Activated naive CD8-positive, alpha-beta T cell treated with anti-CD3 and anti-CD28 coated beads, Interleukin-2, amount 50 U/mL, for 24 hours (primary cell): ENCODE data around the gene TOE1.
"Not testable (repeated sequence)": the region's sequence is repeated elsewhere in the genome, so short reads cannot be mapped to it uniquely, and the experiment has no call there.

Experiments
- ATAC-seq: fragments of 150-1000 bp; cut with Tn5 transposase; one replicate; pipeline ENCODE4 v1.10.0; 2021
- DNase-seq: peaks from one replicate; pipeline ENCODE4 v3.0.0; 2021
- H3K27ac Mint-ChIP-seq: one replicate; pipeline ENCODE4 v1.8.0; 2021; ENCODE audit warnings: mild to moderate bottlenecking, mixed read lengths
- H3K27me3 Mint-ChIP-seq: one replicate; pipeline ENCODE4 v1.8.0; 2021; ENCODE audit warnings: mixed read lengths
- H3K36me3 Mint-ChIP-seq: one replicate; pipeline ENCODE4 v1.8.0; 2021; ENCODE audit warnings: low read depth, mixed read lengths
- H3K4me1 Mint-ChIP-seq: one replicate; pipeline ENCODE4 v1.8.0; 2021; ENCODE audit warnings: mixed read lengths
- H3K4me3 Mint-ChIP-seq: one replicate; pipeline ENCODE4 v1.8.0; 2021; ENCODE audit warnings: mild to moderate bottlenecking, moderate library complexity, mixed read lengths
- H3K9me3 Mint-ChIP-seq: one replicate; pipeline ENCODE4 v1.8.0; 2021; ENCODE audit warnings: mixed read lengths

The TOE1 gene

DNA sequence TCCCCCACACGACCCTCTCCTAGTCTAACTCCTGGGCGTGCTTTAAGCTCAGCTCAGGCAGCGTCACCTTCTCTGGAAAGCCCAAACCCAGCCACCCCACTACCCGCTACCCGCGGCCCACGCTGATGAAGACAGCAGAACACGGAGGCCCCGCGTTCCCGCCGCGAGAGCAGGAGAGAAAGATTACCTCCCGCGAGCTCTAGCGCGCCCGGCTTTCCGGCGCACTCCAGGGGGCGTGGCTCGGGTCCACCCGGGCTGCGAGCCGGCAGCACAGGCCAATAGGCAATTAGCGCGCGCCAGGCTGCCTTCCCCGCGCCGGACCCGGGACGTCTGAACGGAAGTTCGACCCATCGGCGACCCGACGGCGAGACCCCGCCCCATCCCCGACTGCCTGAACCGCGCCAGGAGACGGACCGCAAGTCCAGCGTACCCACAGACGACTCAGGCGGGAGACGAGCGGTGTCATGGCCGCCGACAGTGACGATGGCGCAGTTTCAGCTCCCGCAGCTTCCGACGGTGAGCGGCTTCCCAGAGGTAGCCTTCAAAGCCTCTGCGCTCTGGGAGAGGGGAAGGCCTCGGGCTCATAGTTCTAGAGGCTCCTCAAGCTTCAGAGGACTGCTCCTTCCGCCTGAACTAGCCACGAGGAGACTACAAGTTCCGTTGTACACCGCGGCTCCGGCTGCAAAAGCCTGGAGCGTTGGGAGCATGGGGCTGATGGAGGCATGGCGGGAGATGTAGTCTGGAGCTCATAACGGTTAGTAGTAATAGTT is at the start of gene TOE1, which contains the start of gene MUTYH:
TOE1 (plus strand) TSS at position 382 of the 770 bp plus-strand sequence; CDS start at position 465, 83 bp downstream.
MUTYH (minus strand) TSS at position 652 of the 770 bp plus-strand sequence. CDS start 5,935 bp downstream, outside the sequence.
- H3K36me3 Mint-ChIP-seq: peaks cover 57% of the 10 kb centered on the region
- peak; percentile 91 for ATAC-seq
- peak within 1 kb of the TSS; percentile 100 for H3K4me3 Mint-ChIP-seq
- DNase-seq: peak; percentile 97
- H3K27me3 Mint-ChIP-seq: no peaks in the 10 kb centered on the region
- H3K9me3 Mint-ChIP-seq: peaks cover 4% of the 10 kb centered on the region
- peak within 1 kb of the TSS; percentile 100 for H3K27ac Mint-ChIP-seq
- H3K4me1 Mint-ChIP-seq: peaks cover 47% of the 10 kb centered on the region

DNA sequence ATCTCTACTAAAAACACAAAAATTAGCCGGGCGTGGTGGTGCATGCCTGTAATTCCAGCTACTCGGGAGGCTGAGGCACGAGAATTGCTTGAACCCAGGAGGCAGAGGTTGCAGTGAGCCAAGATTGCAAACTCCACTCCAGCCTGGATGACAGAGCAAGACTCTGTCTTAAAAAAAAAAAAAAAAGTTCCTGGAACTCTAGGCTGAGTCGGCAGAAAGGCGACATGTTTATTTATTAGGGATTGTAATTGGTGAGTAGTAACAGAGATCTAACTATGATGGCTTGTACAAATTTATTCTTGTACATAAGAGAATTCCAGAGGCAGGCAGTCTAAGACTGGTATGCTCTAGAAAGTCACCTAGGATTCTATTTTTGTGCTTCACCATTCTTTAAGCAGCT is 49.0 kb upstream of the TOE1 start:
- ATAC-seq: not testable (repeated sequence)

DNA sequence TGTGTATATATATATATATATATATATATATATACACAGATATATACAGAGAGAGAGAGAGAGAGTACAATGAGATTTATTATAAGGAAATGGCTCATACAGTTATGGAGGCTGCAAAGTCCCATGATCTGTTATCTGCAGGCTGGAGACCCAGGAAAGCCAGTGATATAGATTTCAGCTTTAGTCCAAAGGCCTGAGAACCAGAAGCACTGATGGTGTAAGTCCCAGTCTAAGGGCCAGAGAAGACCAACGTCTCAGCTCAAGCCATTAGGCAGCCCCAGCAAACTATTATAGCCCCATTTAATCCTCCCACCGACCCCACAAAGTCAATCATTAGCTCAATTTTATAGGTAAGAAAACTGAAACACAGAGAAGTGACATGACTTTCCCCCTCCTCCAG is 48.3 kb upstream of the TOE1 start:
- Mint-ChIP-seq H3K27me3 (no peaks in the 10 kb centered on the region), H3K9me3 (no peaks in the 10 kb centered on the region), H3K36me3 (no peaks in the 10 kb centered on the region), H3K4me1 (no peaks in the 10 kb centered on the region), H3K27ac (no peak overlapping the region), H3K4me3 (no peak overlapping the region)
- no peak for ATAC-seq
- DNase-seq: no peak

More for the DNA sequence above, 49.0 kb upstream of the TOE1 start:
- H3K4me1 Mint-ChIP-seq, H3K36me3 Mint-ChIP-seq, H3K27me3 Mint-ChIP-seq, H3K4me3 Mint-ChIP-seq, H3K27ac Mint-ChIP-seq, H3K9me3 Mint-ChIP-seq, DNase-seq: not testable (repeated sequence)

DNA sequence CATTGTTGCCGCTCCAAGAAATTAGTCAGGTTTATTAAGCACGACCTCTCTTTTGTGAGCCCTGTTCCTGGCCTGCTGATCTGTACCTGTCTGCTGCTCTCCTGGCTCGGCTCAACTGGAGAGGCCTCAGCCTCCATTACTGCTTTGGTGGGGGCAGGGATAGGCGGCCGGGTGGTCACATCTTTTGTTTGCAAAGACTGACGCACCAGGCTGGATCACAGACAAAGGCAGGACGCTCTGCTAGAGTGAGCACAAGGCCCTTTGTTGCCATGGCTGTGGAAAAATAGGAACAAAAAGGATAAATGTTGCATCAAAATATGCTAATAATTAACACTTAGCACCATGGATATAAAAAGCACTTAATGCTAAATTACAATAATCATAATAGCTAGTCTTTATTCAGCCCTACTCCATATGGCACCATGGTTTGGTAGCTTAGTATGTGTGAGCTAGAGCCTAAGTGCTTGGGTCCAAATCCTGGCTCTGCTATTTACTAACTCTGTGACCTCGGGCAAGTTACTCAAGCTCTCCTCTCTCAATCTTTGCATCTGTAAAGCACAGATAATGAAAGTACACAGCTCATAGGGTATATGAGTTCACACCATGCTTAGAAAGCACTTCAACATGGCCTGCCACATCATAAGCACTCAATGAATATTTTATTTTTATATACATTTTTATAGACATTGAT is 42.2 kb upstream of the TOE1 start:
- Mint-ChIP-seq H3K4me3 (no peak overlapping the region), H3K27ac (no peak overlapping the region), H3K9me3 (no peaks in the 10 kb centered on the region), H3K27me3 (no peaks in the 10 kb centered on the region), H3K4me1 (peaks cover 10% of the 10 kb centered on the region), H3K36me3 (no peaks in the 10 kb centered on the region)
- DNase-seq (no peak), ATAC-seq (no peak)

DNA sequence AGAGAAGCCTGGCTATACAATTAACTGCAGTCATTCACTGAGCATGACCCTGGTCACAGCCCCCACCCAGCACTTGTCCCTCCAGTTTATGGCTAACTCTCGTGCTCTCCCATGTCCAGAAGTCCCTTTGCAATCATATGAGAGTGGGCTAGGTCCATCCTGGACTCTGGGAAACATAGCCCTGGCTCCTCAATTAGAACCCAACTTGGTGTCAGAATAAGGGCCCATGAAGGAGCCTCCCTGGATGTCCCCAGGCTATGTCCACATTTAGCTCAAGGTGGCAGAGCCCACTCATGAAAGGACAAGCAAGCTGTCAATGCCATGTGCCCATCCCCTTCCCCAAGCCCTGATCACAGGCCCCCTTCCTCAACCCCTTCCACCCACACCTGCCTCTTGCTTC is 40.7 kb upstream of the TOE1 start:
- DNase-seq (no peak), ATAC-seq (no peak)
- Mint-ChIP-seq H3K27me3 (no peaks in the 10 kb centered on the region), H3K4me1 (peaks cover 12% of the 10 kb centered on the region), H3K36me3 (no peaks in the 10 kb centered on the region), H3K9me3 (no peaks in the 10 kb centered on the region), H3K27ac (no peak overlapping the region), H3K4me3 (no peak overlapping the region)

- peak; percentile 29 for ATAC-seq
- Mint-ChIP-seq H3K36me3 (no peaks in the 10 kb centered on the region), H3K9me3 (no peaks in the 10 kb centered on the region), H3K4me3 (no peak overlapping the region), H3K4me1 (peaks cover 19% of the 10 kb centered on the region), H3K27me3 (no peaks in the 10 kb centered on the region), H3K27ac (no peak overlapping the region)
- no peak for DNase-seq
These were observed 39.8 kb upstream of the TOE1 start for GRCh38 chr1:45299981-45300668.

- Mint-ChIP-seq H3K4me3 (no peak overlapping the region), H3K36me3 (no peaks in the 10 kb centered on the region), H3K9me3 (no peaks in the 10 kb centered on the region), H3K27ac (no peak overlapping the region), H3K4me1 (peaks cover 24% of the 10 kb centered on the region), H3K27me3 (no peaks in the 10 kb centered on the region)
- no peak for ATAC-seq
- no peak for DNase-seq
These were observed 39.3 kb upstream of the TOE1 start for GRCh38 chr1:45300669-45300997.

DNA sequence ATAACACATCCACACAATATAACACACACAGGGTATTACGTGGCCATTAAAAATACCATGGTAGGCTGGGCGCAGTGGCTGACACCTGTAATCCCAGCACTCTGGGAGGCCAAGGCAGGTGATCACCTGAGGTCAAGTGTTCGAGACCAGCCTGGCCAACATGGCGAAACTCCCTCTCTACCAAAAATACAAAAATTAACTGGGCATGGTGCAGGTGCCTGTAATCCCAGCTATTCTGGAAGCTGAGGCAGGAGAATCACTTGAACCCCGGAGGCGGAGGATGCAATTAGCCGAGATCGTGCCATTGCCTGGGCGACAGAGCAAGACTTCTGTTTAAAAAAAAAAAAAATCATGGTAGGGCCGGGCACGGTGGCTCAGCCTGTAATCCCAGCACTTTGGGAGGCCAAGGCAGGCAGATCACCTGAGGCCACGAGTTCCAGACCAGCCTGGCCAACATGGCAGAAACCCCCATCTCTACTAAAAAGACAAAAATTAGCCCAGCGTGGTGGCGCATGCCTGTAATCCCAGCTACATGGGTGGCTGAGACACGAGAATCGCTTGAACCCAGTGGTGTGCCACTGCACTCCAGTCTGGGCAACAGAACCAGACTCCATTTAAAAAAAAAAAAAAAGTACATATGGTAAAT is 37.3 kb upstream of the TOE1 start:
- Mint-ChIP-seq H3K4me3 (peak overlapping the region; percentile 92), H3K4me1 (peaks cover 42% of the 10 kb centered on the region), H3K27ac (no peak overlapping the region), H3K27me3 (no peaks in the 10 kb centered on the region), H3K9me3 (no peaks in the 10 kb centered on the region), H3K36me3 (no peaks in the 10 kb centered on the region)
- no peak for ATAC-seq
- DNase-seq: no peak

DNA sequence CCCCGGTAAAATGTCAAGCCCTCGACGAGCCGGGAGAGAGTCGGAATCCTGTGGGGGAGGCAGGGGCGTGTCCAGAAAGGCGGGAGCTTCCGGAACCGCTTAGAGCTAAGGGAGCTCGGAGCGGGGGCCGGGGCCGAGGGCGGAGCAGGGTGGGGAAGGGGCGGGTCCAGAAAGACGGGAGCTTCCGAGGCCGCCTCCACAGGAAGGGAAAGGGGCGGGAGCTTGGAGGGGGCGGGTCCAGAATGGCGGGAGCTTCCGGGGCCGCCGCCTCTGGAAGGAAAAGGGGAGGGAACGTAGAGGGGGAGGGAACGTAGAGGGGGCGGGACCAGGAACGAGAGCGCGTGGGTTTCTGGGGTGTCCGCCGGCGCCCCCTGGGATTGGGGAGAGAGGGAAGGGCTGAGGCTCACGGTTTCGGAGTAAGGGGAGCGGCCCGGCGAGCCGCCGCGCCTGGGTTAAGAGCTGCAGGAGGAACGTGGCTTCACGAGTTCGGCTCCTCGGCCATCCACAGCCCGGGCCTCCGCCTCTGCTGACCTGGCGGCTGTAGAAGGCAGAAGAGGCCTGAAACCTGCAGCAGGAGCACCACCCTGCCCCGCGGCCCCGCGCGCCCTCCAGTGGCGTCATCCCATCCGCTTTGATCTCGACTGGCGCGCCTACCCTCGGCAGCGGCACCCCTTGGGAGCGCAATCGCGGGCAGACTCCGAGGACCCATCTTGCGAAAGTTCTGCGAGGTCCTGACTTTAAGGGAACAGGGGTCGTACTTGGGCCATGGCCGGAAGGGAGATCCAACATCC is 36.3 kb upstream of the TOE1 start:
- H3K27me3 Mint-ChIP-seq: no peaks in the 10 kb centered on the region
- peak; percentile 82 for ATAC-seq
- H3K4me1 Mint-ChIP-seq: peaks cover 42% of the 10 kb centered on the region
- peak overlapping the region; percentile 92 for H3K4me3 Mint-ChIP-seq
- no peaks in the 10 kb centered on the region for H3K36me3 Mint-ChIP-seq
- peak; percentile 99 for DNase-seq
- peak overlapping the region; percentile 97 for H3K27ac Mint-ChIP-seq
- H3K9me3 Mint-ChIP-seq: no peaks in the 10 kb centered on the region

DNA sequence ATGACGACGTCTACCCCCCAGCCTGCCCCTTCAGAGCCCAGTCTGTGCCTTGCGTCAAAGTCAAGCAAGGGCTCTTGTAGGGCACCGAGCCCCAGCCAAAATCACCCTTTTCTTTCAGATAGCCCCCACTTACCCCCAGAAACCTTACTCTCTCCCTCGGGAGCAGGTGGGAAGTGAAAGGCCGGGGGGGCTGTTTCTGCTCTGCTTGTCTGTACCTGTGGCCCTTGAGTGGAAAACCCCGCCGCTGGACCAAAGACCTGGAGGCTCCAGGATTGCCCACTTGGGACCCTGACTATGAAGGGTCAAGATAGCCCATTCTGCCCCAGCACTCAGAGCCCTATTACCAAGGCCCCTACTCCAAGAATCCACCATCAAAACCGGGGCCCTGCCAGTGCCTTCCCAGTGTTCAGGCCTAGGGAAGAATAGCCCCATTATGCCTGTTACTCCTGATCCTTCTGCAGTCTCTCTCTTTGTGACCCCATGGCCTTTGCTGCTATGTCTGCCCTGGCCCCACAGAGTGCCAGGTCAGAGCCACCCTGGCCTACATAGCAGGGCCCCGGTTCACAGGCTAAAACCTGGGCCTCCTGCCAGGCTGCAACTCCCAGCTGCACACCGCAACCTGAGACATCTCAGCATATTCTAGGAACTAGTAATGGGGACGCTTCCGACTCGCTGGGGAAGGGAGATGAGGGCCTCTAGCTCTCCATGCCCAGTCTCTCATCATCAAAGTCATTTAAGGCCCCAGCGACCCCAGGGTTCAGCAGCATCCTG is 35.5 kb upstream of the TOE1 start:
- H3K27me3 Mint-ChIP-seq: no peaks in the 10 kb centered on the region
- DNase-seq: peak; percentile 17
- ATAC-seq: no peak
- H3K9me3 Mint-ChIP-seq: no peaks in the 10 kb centered on the region
- H3K4me3 Mint-ChIP-seq: peak overlapping the region; percentile 92
- peaks cover 42% of the 10 kb centered on the region for H3K4me1 Mint-ChIP-seq
- peak overlapping the region; percentile 97 for H3K27ac Mint-ChIP-seq
- H3K36me3 Mint-ChIP-seq: no peaks in the 10 kb centered on the region

- no peaks in the 10 kb centered on the region for H3K36me3 Mint-ChIP-seq
- ATAC-seq (no peak), DNase-seq (no peak)
- no peaks in the 10 kb centered on the region for H3K9me3 Mint-ChIP-seq
- peaks cover 42% of the 10 kb centered on the region for H3K4me1 Mint-ChIP-seq
- peak overlapping the region; percentile 97 for H3K27ac Mint-ChIP-seq
- H3K27me3 Mint-ChIP-seq: no peaks in the 10 kb centered on the region
- H3K4me3 Mint-ChIP-seq: peak overlapping the region; percentile 92
These were observed 34.7 kb upstream of the TOE1 start for GRCh38 chr1:45305231-45305630.

GRCh38 chr1:45306319-45306718 is 33.7 kb upstream of the TOE1 start:
- peak overlapping the region; percentile 97 for H3K27ac Mint-ChIP-seq
- H3K4me1 Mint-ChIP-seq: peaks cover 42% of the 10 kb centered on the region
- H3K9me3 Mint-ChIP-seq: no peaks in the 10 kb centered on the region
- no peaks in the 10 kb centered on the region for H3K36me3 Mint-ChIP-seq
- ATAC-seq (peak; percentile 70), DNase-seq (peak; percentile 62)
- H3K4me3 Mint-ChIP-seq: peak overlapping the region; percentile 92
- H3K27me3 Mint-ChIP-seq: no peaks in the 10 kb centered on the region

DNA sequence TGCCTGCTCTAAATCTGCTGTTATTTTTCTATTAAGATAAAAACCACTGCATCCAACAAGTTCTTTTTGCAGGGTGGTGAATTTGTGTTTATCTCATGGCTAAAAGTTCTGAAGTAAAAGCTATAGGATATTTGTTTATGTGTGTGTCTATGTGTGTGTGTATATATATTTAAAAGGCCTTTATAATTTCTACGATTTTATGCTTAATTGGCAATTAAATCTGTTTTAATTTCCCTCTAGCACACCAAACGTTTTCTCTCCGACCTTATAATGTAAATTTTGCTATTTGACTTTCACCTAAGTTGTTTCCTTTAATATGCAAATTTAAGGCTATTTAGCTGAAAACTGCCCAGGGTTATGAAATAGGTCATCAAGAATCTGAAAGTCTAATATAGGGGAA is 33.1 kb upstream of the TOE1 start:
- no peak for ATAC-seq

More for the DNA sequence above, 33.1 kb upstream of the TOE1 start:
- Mint-ChIP-seq H3K4me3 (peak overlapping the region; percentile 92), H3K4me1 (peaks cover 38% of the 10 kb centered on the region), H3K36me3 (no peaks in the 10 kb centered on the region), H3K9me3 (no peaks in the 10 kb centered on the region), H3K27ac (peak overlapping the region; percentile 97), H3K27me3 (no peaks in the 10 kb centered on the region)
- no peak for DNase-seq
